ENCODE measurements around the gene PTGDR2.

GRCh38 chr11:60835534-60835846 lies 20.3 kb downstream of the PTGDR2 start:
- TF ChIP-seq SP1 (IDR thresholded peaks at IDR 0.05) (no peak), ZBTB33 (IDR thresholded peaks at IDR 0.05) (no peak), CTCF (IDR thresholded peaks at IDR 0.05; ENCODE audit: low read depth, low read length, missing input control) (no peak), HNF4A (conservative IDR thresholded peaks at IDR 0.05) (no peak), EGR1 (IDR thresholded peaks at IDR 0.05; ENCODE audit: low read depth in 2 of 2) (no peak), MAX (IDR thresholded peaks at IDR 0.05) (peak; percentile 29), RAD21 (IDR thresholded peaks at IDR 0.05) (no peak), REST (IDR thresholded peaks at IDR 0.05) (no peak), ATF3 (IDR thresholded peaks at IDR 0.05) (no peak), GABPA (IDR thresholded peaks at IDR 0.05 in 1 of 2, conservative IDR thresholded peaks at IDR 0.05 in 1 of 2) (no peak)

All from liver (tissue), 3 donors.